H9 (cell line): Measurements from ENCODE around the gene RDH5. TPM values are rescaled to one million over a fixed set of nuclear protein-coding genes. Genes with fewer than 3 reads are reported as not detected.

Source experiments
- DNase-seq: peaks from one replicate; pipeline ENCODE4 v3.0.0-alpha.2; 2017
- H2AFZ ChIP-seq: one replicate; pipeline ENCODE4 v1.6.1; 2013; ENCODE audit warnings: mild to moderate bottlenecking, low read length, control low read depth, moderate library complexity
- H2AK5ac ChIP-seq: 2 replicates; pipeline ENCODE4 v1.6.1; 2013; ENCODE audit warnings: low read length, control low read depth, mixed read lengths; ENCODE audit not compliant: insufficient read length
- H2BK120ac ChIP-seq: one replicate; pipeline ENCODE4 v1.6.1; 2013; ENCODE audit warnings: low read depth, mild to moderate bottlenecking, low read length, control low read depth, inconsistent platforms; ENCODE audit not compliant: poor library complexity, severe bottlenecking
- H2BK12ac ChIP-seq: 2 replicates; pipeline ENCODE4 v1.6.1; 2013; ENCODE audit warnings: low read length, control low read depth, mixed read lengths, low read depth; ENCODE audit not compliant: insufficient read length
- H2BK15ac ChIP-seq: 2 replicates; pipeline ENCODE4 v1.6.1; 2013; ENCODE audit warnings: low read depth, low read length, control low read depth
- H2BK20ac ChIP-seq: one replicate; pipeline ENCODE4 v1.6.1; 2013; ENCODE audit warnings: low read depth, mild to moderate bottlenecking, low read length, control low read depth, inconsistent platforms; ENCODE audit not compliant: poor library complexity, severe bottlenecking
- H2BK5ac ChIP-seq: 2 replicates; pipeline ENCODE4 v1.6.1; 2013; ENCODE audit warnings: low read length, control low read depth, mixed read lengths; ENCODE audit not compliant: insufficient read length
- H3K14ac ChIP-seq: 2 replicates; pipeline ENCODE4 v1.6.1; 2013; ENCODE audit warnings: low read length, control low read depth; ENCODE audit not compliant: insufficient read depth
- H3K18ac ChIP-seq: 2 replicates; pipeline ENCODE4 v1.6.1; 2013; ENCODE audit warnings: low read depth, mild to moderate bottlenecking, mixed read lengths, low read length, control low read depth; ENCODE audit not compliant: insufficient read length
- H3K23ac ChIP-seq: 2 replicates; pipeline ENCODE4 v1.6.1; 2013; ENCODE audit warnings: low read length, control low read depth, mixed read lengths, low read depth; ENCODE audit not compliant: insufficient read length
- H3K23me2 ChIP-seq: 2 replicates; pipeline ENCODE4 v1.6.1; 2013; ENCODE audit warnings: low read depth, mild to moderate bottlenecking, mixed read lengths, low read length, control low read depth; ENCODE audit not compliant: insufficient read length, poor library complexity, severe bottlenecking
- H3K27ac ChIP-seq: 2 replicates; pipeline ENCODE4 v1.5.1; 2013; ENCODE audit warnings: low read length, control low read depth, mixed read lengths, low read depth; ENCODE audit not compliant: insufficient read length
- H3K27me3 ChIP-seq: 2 replicates; pipeline ENCODE4 v1.6.1; 2013; ENCODE audit warnings: low read length, control low read depth, inconsistent platforms; ENCODE audit not compliant: insufficient read depth
- H3K4ac ChIP-seq: 2 replicates; pipeline ENCODE4 v1.6.1; 2013; ENCODE audit warnings: low read depth, mild to moderate bottlenecking, control low read depth, inconsistent platforms, low read length, moderate library complexity
- H3K4me1 ChIP-seq: 2 replicates; pipeline ENCODE4 v1.6.1; 2013; ENCODE audit warnings: low read length, control low read depth, inconsistent platforms; ENCODE audit not compliant: insufficient read depth
- H3K4me2 ChIP-seq: 2 replicates; pipeline ENCODE4 v1.6.1; 2013; ENCODE audit warnings: low read length, control low read depth, mixed read lengths; ENCODE audit not compliant: insufficient read length, insufficient read depth
- H3K56ac ChIP-seq: 2 replicates; pipeline ENCODE4 v1.6.1; 2013; ENCODE audit warnings: low read depth, mild to moderate bottlenecking, mixed read lengths, low read length, control low read depth; ENCODE audit not compliant: insufficient read length
- H3K79me1 ChIP-seq: 2 replicates; pipeline ENCODE4 v1.6.1; 2013; ENCODE audit warnings: low read depth, mild to moderate bottlenecking, moderate library complexity, low read length, control low read depth, inconsistent platforms; ENCODE audit not compliant: insufficient read depth, poor library complexity, severe bottlenecking
- H3K79me2 ChIP-seq: 2 replicates; pipeline ENCODE4 v1.6.1; 2013; ENCODE audit warnings: low read length, control low read depth, inconsistent platforms; ENCODE audit not compliant: insufficient read depth
- H3K9ac ChIP-seq: 2 replicates; pipeline ENCODE4 v1.6.1; 2013; ENCODE audit warnings: low read length, control low read depth, mixed read lengths; ENCODE audit not compliant: insufficient read length; ENCODE audit errors: extremely low read depth
- H3K9me3 ChIP-seq: one replicate; pipeline ENCODE4 v1.6.1; 2013; ENCODE audit warnings: low read depth, low read length, inconsistent platforms; ENCODE audit not compliant: control insufficient read depth
- H3T11ph ChIP-seq: one replicate; pipeline ENCODE4 v1.6.1; 2013; ENCODE audit warnings: mild to moderate bottlenecking, low read length, control low read depth, inconsistent platforms
- H4K20me1 ChIP-seq: one replicate; pipeline ENCODE4 v1.6.1; 2013; ENCODE audit not compliant: control insufficient read depth, insufficient read length, insufficient read depth
- H4K5ac ChIP-seq: 2 replicates; pipeline ENCODE4 v1.6.1; 2013; ENCODE audit warnings: low read depth, mild to moderate bottlenecking, mixed read lengths, low read length, control low read depth; ENCODE audit not compliant: insufficient read length
- H4K8ac ChIP-seq: replicated peaks from 2 replicates; pipeline ENCODE4 v1.6.1; 2013; ENCODE audit warnings: low read length, control low read depth, mixed read lengths, low read depth; ENCODE audit not compliant: insufficient read length
- H4K91ac ChIP-seq: 2 replicates; pipeline ENCODE4 v1.6.1; 2013; ENCODE audit warnings: low read depth, mild to moderate bottlenecking, moderate library complexity, mixed read lengths, low read length, control low read depth; ENCODE audit not compliant: insufficient read length
- H3K27ac Mint-ChIP-seq, 3 experiments: 2 replicates in 2 of 3; 3 replicates in 1 of 3; pipeline ENCODE4 v1.8.0; 2020 to 2021; ENCODE audit warnings: mixed read lengths in 3 of 3, mild to moderate bottlenecking in 1 of 3, moderate library complexity in 1 of 3
- H3K27me3 Mint-ChIP-seq: 2 replicates; pipeline ENCODE4 v1.8.0; 2021; ENCODE audit warnings: low read depth, mild to moderate bottlenecking, moderate library complexity, mixed read lengths
- H3K36me3 Mint-ChIP-seq, 3 experiments: 2 replicates in 2 of 3; 3 replicates in 1 of 3; pipeline ENCODE4 v1.8.0; 2020 to 2021; ENCODE audit warnings: low read depth in 3 of 3, mixed read lengths in 3 of 3; ENCODE audit not compliant: insufficient read depth in 1 of 3
- H3K4me1 Mint-ChIP-seq, 2 experiments: 2 replicates each; pipeline ENCODE4 v1.8.0; 2020; ENCODE audit warnings: mixed read lengths in 2 of 2
- H3K4me3 Mint-ChIP-seq, 2 experiments: 2 replicates in 1 of 2; 3 replicates in 1 of 2; pipeline ENCODE4 v1.8.0; 2020 to 2021; ENCODE audit warnings: mild to moderate bottlenecking in 2 of 2, mixed read lengths in 2 of 2, moderate library complexity in 1 of 2
- H3K9me3 Mint-ChIP-seq, 2 experiments: 2 replicates in 1 of 2; 3 replicates in 1 of 2; pipeline ENCODE4 v1.8.0; 2020; ENCODE audit warnings: mild to moderate bottlenecking in 2 of 2, mixed read lengths in 2 of 2, moderate library complexity in 1 of 2
- CTCF ChIP-seq: fragments of 200-600 bp; sonication (generic); conservative IDR thresholded peaks from 3 replicates; pipeline ENCODE4 v1.8.0; 2021; ENCODE audit warnings: antibody characterized with exemption, mild to moderate bottlenecking
- WGBS: extraction: QIAGEN DNeasy Blood & Tissue Kit; methylation state at CpG from one replicate; pipeline ENCODE4 v1.1.7; 2013; ENCODE audit warnings: missing lambda C conversion rate, low lambda C conversion rate, mixed read lengths; ENCODE audit not compliant: insufficient read length; ENCODE audit errors: extremely low coverage; 5-methylcytosine and 5-hydroxymethylcytosine counted together
- total RNA-seq: library from RNA; stranded (reverse); gene quantifications from 2 replicates; pipeline ENCODE4 v1.2.1, GENCODE V29; 2021

The RDH5 gene
- total RNA-seq, 1 experiment from 2014 or later = 6.6 TPM

GRCh38 chr12:55729819-55730818 lies 9.9 kb downstream of the RDH5 start:
- no peak overlapping the region for H3T11ph ChIP-seq
- no peak overlapping the region for H2BK5ac ChIP-seq
- H2BK120ac ChIP-seq = no peak overlapping the region
- no peak overlapping the region for H3K27ac ChIP-seq
- Mint-ChIP-seq H3K9me3 (no peaks in the 10 kb centered on the region; a peak in 1 of 5 replicates), H3K27ac (peak overlapping the region; percentile 35 to 96 (median 78); a peak in 6 of 7 replicates), H3K27me3 (no peaks in the 10 kb centered on the region; the same call in 1 of the 2 replicates), H3K4me3 (peak overlapping the region; percentile 89 to 93), H3K36me3 (peaks cover 18 to 24% (median 24%) of the 10 kb centered on the region in 3 experiments; a peak in 6 of 7 replicates), H3K4me1 (peaks cover 32 to 34% of the 10 kb centered on the region in 2 experiments)
- H2AFZ ChIP-seq = no peak overlapping the region
- peak; percentile 66 for DNase-seq
- H2AK5ac ChIP-seq = no peak overlapping the region
- H4K91ac ChIP-seq = no peak overlapping the region
- peak overlapping the region; percentile 11 for H3K9ac ChIP-seq
- no peak overlapping the region for H3K23ac ChIP-seq
- H3K14ac ChIP-seq = no peak overlapping the region
- peak overlapping the region; percentile 4 for H3K18ac ChIP-seq
- peak overlapping the region; percentile 54 for H3K4me2 ChIP-seq
- H2BK12ac ChIP-seq = no peak overlapping the region
- no peak overlapping the region for H2BK20ac ChIP-seq
- no peaks in the 10 kb centered on the region for H3K9me3 ChIP-seq
- peaks cover 3% of the 10 kb centered on the region; the same call in 1 of the 2 replicates for H3K4me1 ChIP-seq
- peaks cover 14% of the 10 kb centered on the region for H3K23me2 ChIP-seq
- H3K27me3 ChIP-seq = no peaks in the 10 kb centered on the region
- H4K8ac ChIP-seq = no peak overlapping the region
- H4K5ac ChIP-seq = no peak overlapping the region
- no peak overlapping the region for H2BK15ac ChIP-seq
- H3K56ac ChIP-seq = no peak overlapping the region
- H3K79me2 ChIP-seq = peaks cover 7% of the 10 kb centered on the region; the same call in 1 of the 2 replicates
- no peak overlapping the region for H3K4ac ChIP-seq
- TF ChIP-seq CTCF = no peak
- no peaks in the 10 kb centered on the region for H4K20me1 ChIP-seq
- WGBS = no CpG with 5 or more reads among the region's 19 CpGs
- peaks cover 7% of the 10 kb centered on the region for H3K79me1 ChIP-seq
